Astrocyte (in vitro differentiated cells and primary cell): Measurements from ENCODE around the gene STIM1. TPM values are rescaled to one million over a fixed set of nuclear protein-coding genes. Genes with fewer than 3 reads are reported as not detected.
"Not testable (repeated sequence)": the region's sequence is repeated elsewhere in the genome, so short reads cannot be mapped to it uniquely, and the experiment has no call there.

ENCODE experiments used
- DNase-seq: peaks from one replicate; pipeline ENCODE4 v3.0.0-alpha.2; 2010; ENCODE audit warnings: low read depth
- FAIRE-seq: peaks from 2 replicates; lab custom pipeline; 2011; peaks lifted over from hg19 to GRCh38; lab: Jason Lieb, UNC
- H2AFZ ChIP-seq: 2 replicates; pipeline ENCODE4 v1.6.0; 2012; ENCODE audit warnings: low read depth, low read length, inconsistent platforms
- H3K27ac ChIP-seq: 2 replicates; pipeline ENCODE4 v1.5.1; 2011; ENCODE audit warnings: low read depth, low read length, inconsistent platforms
- H3K27me3 ChIP-seq: 2 replicates; pipeline ENCODE4 v1.6.0; 2011; ENCODE audit warnings: low read length, inconsistent platforms; ENCODE audit not compliant: insufficient read depth
- H3K36me3 ChIP-seq: 2 replicates; pipeline ENCODE4 v1.5.1; 2011; ENCODE audit warnings: low read length, inconsistent platforms; ENCODE audit not compliant: insufficient read depth
- H3K4me1 ChIP-seq: 2 replicates; pipeline ENCODE4 v1.5.1; 2011; ENCODE audit warnings: low read length, inconsistent platforms; ENCODE audit not compliant: insufficient read depth
- H3K4me2 ChIP-seq: 2 replicates; pipeline ENCODE4 v1.6.0; 2012; ENCODE audit warnings: low read length, inconsistent platforms
- H3K4me3 ChIP-seq: 2 replicates; pipeline ENCODE4 v1.5.1; 2011; ENCODE audit warnings: low read depth, mild to moderate bottlenecking, low read length, inconsistent platforms; ENCODE audit not compliant: insufficient read depth
- H3K79me2 ChIP-seq: 2 replicates; pipeline ENCODE4 v1.6.0; 2012; ENCODE audit warnings: mild to moderate bottlenecking, low read length, inconsistent platforms; ENCODE audit not compliant: insufficient read depth
- H3K9ac ChIP-seq: 2 replicates; pipeline ENCODE4 v1.6.0; 2012; ENCODE audit warnings: mild to moderate bottlenecking, low read length, inconsistent platforms
- H3K9me3 ChIP-seq: 2 replicates; pipeline ENCODE4 v1.5.1; 2012; ENCODE audit warnings: low read depth, mild to moderate bottlenecking, low read length, inconsistent platforms; ENCODE audit not compliant: insufficient read depth
- H4K20me1 ChIP-seq: 2 replicates; pipeline ENCODE4 v1.6.0; 2012; ENCODE audit warnings: low read length, inconsistent platforms; ENCODE audit not compliant: insufficient read depth
- H3K27ac Mint-ChIP-seq: one replicate; pipeline ENCODE4 v1.8.0; 2021; ENCODE audit warnings: mild to moderate bottlenecking, mixed read lengths; ENCODE audit not compliant: unreplicated experiment
- H3K27me3 Mint-ChIP-seq: one replicate; pipeline ENCODE4 v1.8.0; 2021; ENCODE audit warnings: low read depth, mixed read lengths; ENCODE audit not compliant: unreplicated experiment
- H3K36me3 Mint-ChIP-seq: one replicate; pipeline ENCODE4 v1.8.0; 2021; ENCODE audit warnings: low read depth, mixed read lengths; ENCODE audit not compliant: unreplicated experiment
- H3K4me1 Mint-ChIP-seq: one replicate; pipeline ENCODE4 v1.8.0; 2021; ENCODE audit warnings: low read depth, mixed read lengths; ENCODE audit not compliant: unreplicated experiment
- H3K4me3 Mint-ChIP-seq: one replicate; pipeline ENCODE4 v1.8.0; 2021; ENCODE audit warnings: mild to moderate bottlenecking, moderate library complexity, mixed read lengths; ENCODE audit not compliant: unreplicated experiment
- H3K9me3 Mint-ChIP-seq: one replicate; pipeline ENCODE4 v1.8.0; 2021; ENCODE audit warnings: mild to moderate bottlenecking, mixed read lengths; ENCODE audit not compliant: unreplicated experiment
- CTCF ChIP-seq: IDR thresholded peaks from 2 replicates; pipeline ENCODE4 v1.5.1; 2011; ENCODE audit warnings: low read depth, mild to moderate bottlenecking, inconsistent platforms, low read length, moderate library complexity; ENCODE audit not compliant: insufficient read depth
- EZH2 ChIP-seq: IDR thresholded peaks from 2 replicates; pipeline ENCODE4 v1.6.1; 2012; ENCODE audit warnings: mild to moderate bottlenecking, low read length, inconsistent platforms; ENCODE audit not compliant: insufficient read depth
- total RNA-seq: library from RNA; stranded (reverse); gene quantifications from 2 replicates; pipeline ENCODE4 v1.2.1, GENCODE V29; 2021

Gene STIM1
- total RNA-seq, 1 donor from 2014 or later: 42.9 TPM

GRCh38 chr11:3860375-3860774 lies 4.9 kb downstream of the STIM1 start:
- Histone ChIP-seq H3K27ac (no peak overlapping the region), H4K20me1 (peaks cover 23% of the 10 kb centered on the region), H3K27me3 (no peaks in the 10 kb centered on the region), H3K9ac (no peak overlapping the region), H3K36me3 (no peaks in the 10 kb centered on the region), H3K4me1 (peaks cover 9% of the 10 kb centered on the region), H2AFZ (no peak overlapping the region), H3K4me3 (no peak overlapping the region), H3K9me3 (no peaks in the 10 kb centered on the region), H3K4me2 (no peak overlapping the region), H3K79me2 (peaks cover 60% of the 10 kb centered on the region)
- no peak for TF ChIP-seq EZH2
- no peak for TF ChIP-seq CTCF
- H3K4me1 Mint-ChIP-seq: peaks cover 46% of the 10 kb centered on the region
- H3K4me3 Mint-ChIP-seq: no peak overlapping the region
- DNase-seq: no peak
- no peaks in the 10 kb centered on the region for H3K27me3 Mint-ChIP-seq
- H3K27ac Mint-ChIP-seq: peak overlapping the region; percentile 34
- H3K36me3 Mint-ChIP-seq: peaks cover 2% of the 10 kb centered on the region
- no peaks in the 10 kb centered on the region for H3K9me3 Mint-ChIP-seq
- no peak for FAIRE-seq

- not testable (repeated sequence) for H3K9me3 Mint-ChIP-seq, H3K36me3 ChIP-seq, H3K27me3 ChIP-seq, H3K27ac ChIP-seq, H2AFZ ChIP-seq, DNase-seq, H3K4me3 Mint-ChIP-seq, H3K4me2 ChIP-seq, H3K36me3 Mint-ChIP-seq, H3K9ac ChIP-seq, H3K9me3 ChIP-seq, H3K4me3 ChIP-seq, H3K27me3 Mint-ChIP-seq, FAIRE-seq
- Histone ChIP-seq H3K79me2 (peaks cover 58% of the 10 kb centered on the region), H4K20me1 (peaks cover 23% of the 10 kb centered on the region), H3K4me1 (peaks cover 14% of the 10 kb centered on the region)
- H3K27ac Mint-ChIP-seq: peak overlapping the region; percentile 34
- H3K4me1 Mint-ChIP-seq: peaks cover 51% of the 10 kb centered on the region
Measured at GRCh38 chr11:3860898-3861393, 5.5 kb downstream of the STIM1 start.

- Histone ChIP-seq H3K79me2 (peaks cover 54% of the 10 kb centered on the region), H3K27me3 (no peaks in the 10 kb centered on the region), H4K20me1 (peaks cover 16% of the 10 kb centered on the region), H3K4me3 (no peak overlapping the region), H3K4me1 (peaks cover 11% of the 10 kb centered on the region), H3K27ac (no peak overlapping the region), H2AFZ (no peak overlapping the region), H3K4me2 (no peak overlapping the region), H3K9ac (no peak overlapping the region), H3K36me3 (no peaks in the 10 kb centered on the region), H3K9me3 (no peaks in the 10 kb centered on the region)
- Mint-ChIP-seq H3K27me3 (no peaks in the 10 kb centered on the region), H3K4me1 (peaks cover 51% of the 10 kb centered on the region), H3K36me3 (peaks cover 2% of the 10 kb centered on the region), H3K4me3 (no peak overlapping the region), H3K27ac (peak overlapping the region; percentile 75), H3K9me3 (no peaks in the 10 kb centered on the region)
- DNase-seq: no peak
- no peak for FAIRE-seq
- TF ChIP-seq CTCF (no peak), EZH2 (no peak)
Measured at GRCh38 chr11:3861683-3862082, 6.2 kb downstream of the STIM1 start.
